GM21447 (cell line): Measurements from ENCODE around the gene PBRM1.
"Not testable (repeated sequence)": the region's sequence is repeated elsewhere in the genome, so short reads cannot be mapped to it uniquely, and the experiment has no call there.

Experiments used
- ATAC-seq: cut with Tn5 transposase; IDR thresholded peaks from one replicate; pipeline ENCODE4 v1.9.1; 2021; ENCODE audit not compliant: unreplicated experiment

Gene PBRM1

DNA sequence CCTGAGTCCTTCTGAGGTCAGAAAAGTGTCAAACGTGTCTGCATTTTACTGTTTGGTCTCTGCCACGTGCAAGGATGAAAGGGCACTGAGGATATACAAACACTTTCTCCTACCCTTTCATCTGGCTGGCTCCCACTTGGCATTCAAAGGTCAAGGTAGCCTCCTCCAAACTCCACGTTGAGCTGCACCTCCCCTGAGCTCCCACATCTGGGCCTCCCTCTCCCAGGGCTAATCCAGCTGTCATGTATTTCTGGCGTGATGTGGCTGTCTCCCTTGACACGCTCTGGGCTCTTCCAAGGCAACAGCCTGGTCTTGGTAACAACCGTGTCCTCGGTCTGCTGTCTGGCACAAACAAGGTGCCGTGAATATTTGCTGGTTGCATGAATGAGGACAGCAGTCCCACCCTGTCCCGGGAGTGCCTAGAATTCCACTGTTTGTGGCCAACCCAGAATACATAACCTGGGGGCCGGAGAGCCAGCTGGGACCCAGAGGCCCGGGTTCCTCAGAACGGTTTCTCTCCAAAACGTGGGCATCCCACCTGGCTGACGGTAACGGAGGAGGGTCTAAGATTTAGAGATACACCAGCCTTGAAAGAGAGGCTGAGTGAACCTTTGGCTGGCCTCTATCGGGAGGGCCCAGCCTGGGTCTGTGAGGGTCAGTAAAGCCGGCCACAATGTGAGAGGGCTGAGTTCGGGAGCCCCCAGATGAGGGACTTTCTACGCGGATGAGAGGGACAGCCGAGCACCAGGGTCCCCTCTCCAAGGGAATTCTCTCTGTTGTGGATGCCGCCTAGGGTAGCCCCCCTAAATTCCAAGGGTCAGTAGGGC lies 19.1 kb upstream of the PBRM1 start:
- no peak for ATAC-seq

DNA sequence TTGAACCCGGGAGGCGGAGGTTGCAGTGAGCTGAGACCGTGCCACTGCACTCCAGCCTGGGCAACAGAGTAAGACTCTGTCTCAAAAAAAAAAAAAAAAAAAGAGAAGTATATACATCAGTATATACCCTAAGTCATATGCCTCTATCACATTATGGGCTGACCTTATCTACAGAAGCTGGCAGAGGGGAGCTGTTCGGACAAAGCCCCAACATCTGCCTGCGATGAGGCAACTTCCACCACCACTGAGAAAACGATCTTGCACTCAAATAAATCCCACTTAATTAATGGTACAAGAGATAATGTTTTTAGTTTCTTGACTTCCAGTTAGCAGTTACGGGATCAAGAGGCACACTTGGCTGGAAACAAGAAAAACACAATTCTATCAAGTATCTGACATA lies 17.6 kb upstream of the PBRM1 start:
- no peak for ATAC-seq

DNA sequence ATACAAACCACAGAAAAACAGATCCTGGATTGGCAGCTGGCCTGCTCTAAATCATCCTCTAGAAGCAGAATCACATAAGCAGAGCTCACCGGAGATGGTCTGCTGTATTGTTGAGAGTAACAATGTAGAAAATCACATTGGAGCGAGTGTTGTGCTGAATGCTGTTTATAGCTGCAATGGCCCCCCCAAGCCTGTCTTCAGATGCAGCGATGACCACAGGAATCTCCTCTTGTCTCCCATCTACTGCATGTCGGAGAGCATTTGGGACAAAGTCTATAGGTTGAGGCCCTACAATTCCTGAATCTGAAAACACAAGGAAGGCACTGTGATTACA lies 11.9 kb upstream of the PBRM1 start:
- no peak for ATAC-seq

DNA sequence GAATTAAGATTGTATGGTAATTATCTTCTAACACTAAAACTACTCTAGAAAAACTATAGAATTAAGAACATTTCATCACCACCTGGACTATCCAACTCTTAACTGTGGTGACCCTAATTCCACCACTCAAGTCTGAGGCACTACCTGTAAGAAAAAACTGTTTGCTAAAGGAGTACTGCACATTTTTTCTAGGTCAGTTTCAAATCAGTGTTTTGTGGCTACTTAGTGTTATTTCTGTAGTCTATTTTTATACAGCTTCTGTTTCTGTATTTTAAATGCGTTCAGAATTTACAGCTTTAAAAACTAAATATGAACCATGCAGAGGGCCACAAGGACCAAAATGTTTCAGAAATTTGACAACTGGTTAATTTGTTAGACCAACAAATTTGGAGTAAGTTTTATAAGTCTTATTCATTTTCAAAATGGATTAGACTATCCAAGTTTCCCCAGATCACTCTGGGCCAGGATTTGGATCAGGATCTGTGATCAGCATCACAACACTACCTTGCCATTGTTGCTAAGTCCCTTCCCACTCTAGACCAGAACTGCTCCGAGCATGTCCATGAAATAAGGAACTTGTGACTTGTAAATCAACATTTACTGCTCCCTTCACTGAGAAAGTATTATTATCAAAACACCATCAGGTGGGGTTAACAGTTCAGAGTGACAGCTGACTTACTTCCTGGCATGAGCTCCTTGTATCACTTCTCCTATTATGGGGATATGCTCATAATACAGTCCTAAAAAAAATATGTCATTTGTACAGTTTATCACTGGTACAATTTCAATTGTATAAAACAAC lies 11.3 kb upstream of the PBRM1 start:
- ATAC-seq = peak; percentile 56

- ATAC-seq = no peak
Observed at GRCh38 chr3:52695798-52696671, 10.3 kb upstream of the PBRM1 start.

- ATAC-seq = no peak
Observed at GRCh38 chr3:52694528-52695189, 8.9 kb upstream of the PBRM1 start.

GRCh38 chr3:52693071-52693470 lies 7.4 kb upstream of the PBRM1 start:
- ATAC-seq = no peak

GRCh38 chr3:52690560-52690959 lies 4.8 kb upstream of the PBRM1 start:
- no peak for ATAC-seq

DNA sequence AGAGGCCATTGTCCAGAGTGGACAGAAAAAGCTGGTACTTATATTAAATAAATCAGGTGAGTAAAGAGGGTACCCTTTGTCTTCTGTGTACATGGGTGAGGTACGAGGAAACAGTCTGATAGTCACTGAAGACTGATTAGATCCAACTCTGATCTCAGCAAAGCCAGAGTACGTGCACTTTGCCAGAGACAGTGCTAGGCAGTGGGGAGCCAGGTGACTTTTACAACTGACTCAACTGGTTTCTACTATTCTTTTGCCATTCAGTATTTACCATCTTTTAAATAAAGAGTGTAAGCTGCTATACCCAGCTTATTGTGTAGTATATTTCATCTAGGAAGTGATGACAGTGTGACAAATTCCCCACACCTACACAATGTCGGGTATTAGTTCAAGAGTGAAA lies 3.4 kb upstream of the PBRM1 start:
- ATAC-seq = no peak

DNA sequence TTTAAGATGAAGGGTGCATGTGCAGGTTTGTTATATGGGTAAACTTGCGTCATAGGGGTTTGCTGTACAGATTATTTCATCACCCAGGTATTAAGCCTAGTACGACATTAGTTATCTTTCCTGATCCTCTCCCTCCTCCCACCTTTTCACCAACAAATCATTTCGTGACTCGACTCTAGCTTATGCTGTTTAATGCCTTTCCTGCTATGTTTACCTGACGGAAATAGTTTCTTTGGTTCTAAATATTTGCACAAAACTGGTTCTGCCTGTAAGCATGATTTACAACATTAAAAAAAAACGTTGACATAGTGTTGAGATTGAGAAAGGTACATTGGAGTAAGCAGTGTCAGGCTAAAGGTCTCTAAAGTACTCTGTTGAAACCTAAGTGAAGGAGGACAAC lies 2.6 kb upstream of the PBRM1 start:
- ATAC-seq = no peak

- peak; percentile 60 for ATAC-seq
Observed at GRCh38 chr3:52685285-52685708, 416 bp downstream of the PBRM1 start.

GRCh38 chr3:52684184-52684583 lies 1.5 kb downstream of the PBRM1 start:
- ATAC-seq = no peak

- no peak for ATAC-seq
Observed at GRCh38 chr3:52683611-52684010, 2.1 kb downstream of the PBRM1 start.

DNA sequence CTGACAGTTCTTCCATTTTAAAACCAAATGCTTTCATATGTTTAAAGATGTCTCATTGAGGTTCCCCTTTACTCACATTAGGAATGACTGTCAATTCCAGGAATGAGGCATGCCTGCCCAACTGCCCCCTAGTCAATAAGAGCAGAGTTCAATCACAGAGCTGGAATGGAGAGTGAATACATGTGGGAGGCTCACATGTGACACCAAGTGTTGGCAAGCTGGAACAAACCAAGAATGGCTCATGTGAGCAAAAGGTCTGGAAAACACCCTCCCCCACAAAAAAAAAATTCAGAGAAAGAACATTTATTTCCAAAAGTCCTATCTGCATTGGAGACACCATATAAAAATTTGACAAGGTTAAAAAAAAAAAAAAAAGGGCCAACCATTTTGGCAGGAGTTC lies 3.7 kb downstream of the PBRM1 start:
- ATAC-seq = no peak

DNA sequence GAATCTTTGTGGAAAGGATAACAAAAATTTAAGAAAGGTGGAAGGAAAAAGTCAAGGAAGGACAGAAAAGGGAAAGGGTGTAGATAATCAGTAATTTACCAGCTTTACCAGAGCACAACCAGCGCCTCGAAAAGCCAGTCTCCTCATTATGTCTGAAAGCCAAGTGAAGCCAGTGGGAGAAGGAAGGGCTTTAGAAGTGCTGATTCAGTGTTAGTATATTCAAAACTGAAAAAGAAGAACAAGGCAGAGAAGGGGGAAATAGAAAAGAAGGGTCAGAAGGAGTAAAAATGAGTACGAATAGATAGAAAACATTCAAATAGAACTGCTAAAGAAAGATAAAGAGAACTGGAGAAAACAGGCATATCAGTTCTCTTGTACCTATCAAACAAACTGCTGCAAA lies 4.1 kb downstream of the PBRM1 start:
- no peak for ATAC-seq

DNA sequence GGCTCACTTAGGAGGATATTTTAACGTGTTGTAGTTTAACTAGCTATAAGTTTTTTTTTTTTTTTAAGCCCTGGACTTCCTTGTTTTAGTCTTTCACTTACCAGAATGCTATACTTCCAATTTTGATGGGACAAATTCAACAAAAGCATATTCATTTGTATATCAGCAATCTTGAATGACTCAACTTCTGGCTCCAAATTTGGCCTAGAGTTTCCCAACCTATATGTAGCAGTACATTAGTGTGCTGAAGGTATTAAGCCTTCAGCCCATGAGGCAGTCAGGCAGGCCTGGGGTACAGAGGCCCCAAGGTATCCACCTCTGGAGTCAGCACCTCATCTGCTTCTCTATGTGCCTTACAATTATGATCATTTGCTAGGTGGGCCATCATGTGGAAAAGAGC lies 5.9 kb downstream of the PBRM1 start:
- no peak for ATAC-seq

DNA sequence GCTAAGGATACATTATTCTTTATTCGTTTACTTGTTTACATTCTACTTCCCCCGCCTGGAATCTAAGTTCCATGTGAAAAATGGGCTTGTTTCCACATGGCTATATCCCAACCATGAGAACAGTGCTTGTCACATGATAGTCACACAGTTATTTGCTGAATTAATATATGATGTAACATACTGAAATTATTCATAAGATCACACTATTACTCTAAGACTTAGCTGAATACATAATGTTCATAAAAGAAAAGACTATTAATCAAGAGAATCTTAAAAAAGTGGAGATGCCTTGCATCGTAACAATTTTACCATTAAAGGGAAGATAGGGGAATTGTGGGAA lies 6.5 kb downstream of the PBRM1 start:
- no peak for ATAC-seq

DNA sequence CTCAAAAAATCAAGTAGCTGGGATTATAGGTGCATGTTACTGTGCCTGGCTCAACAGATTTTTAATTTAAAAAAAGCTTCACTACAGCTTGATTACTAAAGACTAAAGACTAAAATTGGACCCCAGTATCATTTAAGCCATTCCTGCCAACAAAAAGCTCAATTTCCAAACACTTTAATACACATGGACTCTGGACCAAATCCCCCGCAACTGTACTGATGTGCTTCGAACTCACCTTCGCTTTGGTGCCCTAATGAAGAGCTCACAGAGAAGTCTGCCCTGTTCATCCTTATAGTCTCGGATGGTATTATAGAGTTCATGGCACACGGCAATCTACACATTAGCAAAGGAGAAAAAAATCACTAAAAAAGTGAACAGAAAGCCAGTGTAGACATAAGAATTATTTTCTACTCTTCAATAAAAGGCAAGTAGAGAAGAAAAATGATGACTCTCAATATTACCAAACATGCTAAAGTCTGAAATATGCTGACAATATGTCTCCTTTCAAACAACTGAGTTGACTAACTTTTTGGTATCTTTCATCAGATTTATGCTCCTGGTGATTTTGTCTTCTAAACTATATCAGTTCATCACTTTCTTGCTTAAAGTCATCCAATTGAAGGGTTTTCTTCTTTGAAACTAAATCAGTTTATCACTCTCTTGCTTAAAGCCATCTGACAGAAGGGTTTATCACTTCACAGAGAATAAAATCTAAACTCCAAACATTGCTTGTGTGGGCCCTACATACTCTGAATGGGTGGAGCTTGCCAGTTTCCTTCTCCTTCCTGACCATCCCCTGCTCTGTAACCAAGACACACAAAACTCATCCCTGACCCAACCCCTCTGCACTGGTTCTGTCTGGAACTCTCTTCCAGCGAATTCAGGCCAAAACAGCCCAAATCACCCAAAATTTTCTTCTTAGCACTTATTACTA lies 7.2 kb downstream of the PBRM1 start:
- ATAC-seq = no peak

- ATAC-seq = not testable (repeated sequence)
Observed at GRCh38 chr3:52676201-52676600, 9.5 kb downstream of the PBRM1 start.

DNA sequence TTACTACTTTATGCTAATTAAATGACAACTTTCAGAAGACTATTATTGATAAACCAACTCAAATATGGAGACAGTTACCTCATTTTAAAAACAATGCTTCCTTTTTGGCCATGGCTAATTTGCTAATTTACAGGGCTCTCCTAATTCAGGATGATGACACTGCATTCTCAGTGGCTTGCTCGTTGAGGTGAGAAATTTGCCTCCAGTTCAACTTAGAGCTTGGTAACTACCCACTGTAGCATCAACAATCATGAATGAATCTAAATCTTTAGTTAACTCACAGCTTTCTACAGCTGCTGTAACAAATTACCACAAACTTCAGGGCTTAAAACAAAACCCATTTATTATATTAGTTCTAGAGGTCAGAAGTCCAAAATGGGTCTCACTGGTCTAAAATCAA lies 14.0 kb downstream of the PBRM1 start:
- no peak for ATAC-seq
